Measurements from ENCODE around the gene FSIP1. TPM values are rescaled to one million over a fixed set of nuclear protein-coding genes. Genes with fewer than 3 reads are reported as not detected.

Gene FSIP1
- total RNA-seq, 4 donors from 2014 or later: 0.17 TPM; not detected in 3

- intact Hi-C loops (cut with DNase I; ENCODE audit: low total_unique reads): no loop called here
- H3K4me3 ChIP-seq (ENCODE audit: low read depth, poor library complexity, severe bottlenecking): no peak overlapping the region
- WGBS, 2 donors: 76 to 81% methylated on average over 4 of the region's 4 CpGs
- no peak for DNase-seq (ENCODE audit: low spot score in 2 of 2)
- TF ChIP-seq POLR2A (IDR thresholded peaks at IDR 0.05) (no peak), CTCF (IDR thresholded peaks at IDR 0.05) (no peak)
Measured at GRCh38 chr15:39609166-39609916, 173.3 kb downstream of the FSIP1 start.

- TF ChIP-seq CTCF (IDR thresholded peaks at IDR 0.05) (no peak), POLR2A (IDR thresholded peaks at IDR 0.05) (no peak)
- WGBS, 2 donors: 91 to 94% methylated on average over 2 of the region's 2 CpGs
- DNase-seq (ENCODE audit: low spot score in 2 of 2): no peak
- H3K4me3 ChIP-seq (ENCODE audit: low read depth, poor library complexity, severe bottlenecking): no peak overlapping the region
- intact Hi-C loops (cut with DNase I; ENCODE audit: low total_unique reads): no loop called here
Measured at GRCh38 chr15:39608185-39609139, 174.2 kb downstream of the FSIP1 start.

GRCh38 chr15:39605146-39605545 lies 177.5 kb downstream of the FSIP1 start:
- H3K4me3 ChIP-seq (ENCODE audit: low read depth, poor library complexity, severe bottlenecking): no peak overlapping the region
- no peak for DNase-seq (ENCODE audit: low spot score in 2 of 2)
- intact Hi-C loops (cut with DNase I; ENCODE audit: low total_unique reads): no loop called here
- TF ChIP-seq CTCF (IDR thresholded peaks at IDR 0.05) (no peak), POLR2A (IDR thresholded peaks at IDR 0.05) (no peak)
- 81 to 95% methylated on average over 1 of the region's 1 CpG for WGBS, 2 donors

GRCh38 chr15:39602143-39602542 lies 180.5 kb downstream of the FSIP1 start:
- 84 to 89% methylated on average over 5 of the region's 5 CpGs for WGBS, 2 donors
- TF ChIP-seq CTCF (IDR thresholded peaks at IDR 0.05): no peak
- no peak for TF ChIP-seq POLR2A (IDR thresholded peaks at IDR 0.05)
- intact Hi-C loops (cut with DNase I; ENCODE audit: low total_unique reads): loop anchor here (5.0 kb wide), 1 partner anchor 1650 kb away; no protein-coding TSS in a partner anchor
- no peak for DNase-seq (ENCODE audit: low spot score in 2 of 2)
- no peak overlapping the region for H3K4me3 ChIP-seq (ENCODE audit: low read depth, poor library complexity, severe bottlenecking)

GRCh38 chr15:39599871-39600270 lies 182.8 kb downstream of the FSIP1 start:
- no peak for DNase-seq (ENCODE audit: low spot score in 2 of 2)
- H3K4me3 ChIP-seq (ENCODE audit: low read depth, poor library complexity, severe bottlenecking): no peak overlapping the region
- TF ChIP-seq CTCF (IDR thresholded peaks at IDR 0.05): no peak
- no peak for TF ChIP-seq POLR2A (IDR thresholded peaks at IDR 0.05)
- WGBS, 2 donors: 85 to 92% methylated on average over 2 of the region's 2 CpGs
- intact Hi-C loops (cut with DNase I; ENCODE audit: low total_unique reads): loop anchor here (5.0 kb wide), 1 partner anchor 1648 kb away; no protein-coding TSS in a partner anchor

Data from lower leg skin (tissue), 4 donors.